Hepatocyte (in vitro differentiated cells): ENCODE results near the gene SLC30A1. TPM values are rescaled to one million over a fixed set of nuclear protein-coding genes. Genes with fewer than 3 reads are reported as not detected.

ENCODE experiments used
- DNase-seq: peaks from one replicate; pipeline ENCODE4 v3.0.0-alpha.2; 2016; ENCODE audit warnings: low spot score
- H2AFZ ChIP-seq: fragments of 200-600 bp; sonication (generic); 2 replicates; pipeline ENCODE4 v1.6.0; 2016; ENCODE audit warnings: antibody characterized with exemption, mild to moderate bottlenecking
- H3K27ac ChIP-seq: fragments of 200-600 bp; sonication (generic); 2 replicates; pipeline ENCODE4 v1.5.1; 2016; ENCODE audit warnings: mild to moderate bottlenecking
- H3K27me3 ChIP-seq: fragments of 200-600 bp; sonication (generic); 2 replicates; pipeline ENCODE4 v1.6.1; 2016
- H3K36me3 ChIP-seq: fragments of 200-600 bp; sonication (generic); replicated peaks from 2 replicates; pipeline ENCODE4 v1.5.1; 2016; ENCODE audit warnings: low read depth; ENCODE audit not compliant: insufficient read depth
- H3K4me1 ChIP-seq: fragments of 200-600 bp; sonication (generic); 2 replicates; pipeline ENCODE4 v1.5.1; 2016; ENCODE audit warnings: mild to moderate bottlenecking, moderate library complexity; ENCODE audit not compliant: insufficient read depth
- H3K4me2 ChIP-seq: fragments of 200-600 bp; sonication (generic); 2 replicates; pipeline ENCODE4 v1.6.0; 2016
- H3K4me3 ChIP-seq: fragments of 200-600 bp; sonication (generic); 2 replicates; pipeline ENCODE4 v1.5.1; 2016; ENCODE audit warnings: mild to moderate bottlenecking
- H3K79me2 ChIP-seq: fragments of 200-600 bp; sonication (generic); 2 replicates; pipeline ENCODE4 v1.6.0; 2017; ENCODE audit warnings: mild to moderate bottlenecking
- H3K9me2 ChIP-seq: fragments of 200-600 bp; sonication (generic); replicated peaks from 2 replicates; pipeline ENCODE4 v1.6.0; 2017; ENCODE audit warnings: mild to moderate bottlenecking; ENCODE audit not compliant: insufficient read depth
- H3K9me3 ChIP-seq: fragments of 200-600 bp; sonication (generic); 2 replicates; pipeline ENCODE4 v1.5.1; 2016; ENCODE audit warnings: low read depth, mild to moderate bottlenecking
- H4K20me1 ChIP-seq: fragments of 200-600 bp; sonication (generic); 2 replicates; pipeline ENCODE4 v1.6.0; 2016; ENCODE audit warnings: mild to moderate bottlenecking; ENCODE audit not compliant: insufficient read depth, poor library complexity, severe bottlenecking
- EZH2 ChIP-seq: fragments of 200-600 bp; sonication (generic); IDR thresholded peaks from 2 replicates; pipeline ENCODE4 v1.6.1; 2016; ENCODE audit warnings: antibody characterized with exemption, mild to moderate bottlenecking, borderline replicate concordance
- EZH2phosphoT487 ChIP-seq: fragments of 200-600 bp; sonication (generic); IDR thresholded peaks from one replicate; pipeline ENCODE4 v1.6.1; 2018; ENCODE audit warnings: antibody characterized with exemption, mild to moderate bottlenecking, low read depth, moderate library complexity; ENCODE audit not compliant: unreplicated experiment, severe bottlenecking
- WGBS: methylation state at CpG from one replicate; pipeline ENCODE4 v1.1.6; 2016; ENCODE audit warnings: low lambda C conversion rate; ENCODE audit errors: missing lambda C conversion rate; 5-methylcytosine and 5-hydroxymethylcytosine counted together
- polyA plus RNA-seq: library from polyadenylated mRNA; unstranded; fragments of >200 nt; fragmentation: Nextera tagmentation; extraction: Ambion mirVana; gene quantifications from 2 replicates; pipeline ENCODE4 v1.2.1, GENCODE V29; 2016
- total RNA-seq: library from RNA; depleted of rRNA; stranded (reverse); fragments of >200 nt; gene quantifications from 2 replicates; pipeline ENCODE4 v1.2.3, GENCODE V29; 2014
- TF ChIP-seq, protein P1 (sequence below): fragments of 200-600 bp; sonication (generic); IDR thresholded peaks from 2 replicates; pipeline ENCODE4 v1.5.1; 2016; ENCODE audit warnings: antibody characterized with exemption, mild to moderate bottlenecking; ENCODE audit not compliant: poor library complexity

SLC30A1 gene
- total and polyA plus RNA-seq, 2 experiments from 2014 or later: 31.3 to 87.2 TPM

- Histone ChIP-seq H3K79me2 (no peaks in the 10 kb centered on the region), H2AFZ (no peak overlapping the region), H3K27me3 (no peaks in the 10 kb centered on the region), H3K36me3 (no peaks in the 10 kb centered on the region), H3K9me2 (no peaks in the 10 kb centered on the region), H3K27ac (no peak overlapping the region), H3K4me3 (no peak overlapping the region), H3K4me2 (no peak overlapping the region), H4K20me1 (no peaks in the 10 kb centered on the region), H3K4me1 (peaks cover 2% of the 10 kb centered on the region), H3K9me3 (no peaks in the 10 kb centered on the region)
- 87% methylated on average over 2 of the region's 2 CpGs for WGBS
- DNase-seq: no peak
- TF ChIP-seq, protein P1, sequence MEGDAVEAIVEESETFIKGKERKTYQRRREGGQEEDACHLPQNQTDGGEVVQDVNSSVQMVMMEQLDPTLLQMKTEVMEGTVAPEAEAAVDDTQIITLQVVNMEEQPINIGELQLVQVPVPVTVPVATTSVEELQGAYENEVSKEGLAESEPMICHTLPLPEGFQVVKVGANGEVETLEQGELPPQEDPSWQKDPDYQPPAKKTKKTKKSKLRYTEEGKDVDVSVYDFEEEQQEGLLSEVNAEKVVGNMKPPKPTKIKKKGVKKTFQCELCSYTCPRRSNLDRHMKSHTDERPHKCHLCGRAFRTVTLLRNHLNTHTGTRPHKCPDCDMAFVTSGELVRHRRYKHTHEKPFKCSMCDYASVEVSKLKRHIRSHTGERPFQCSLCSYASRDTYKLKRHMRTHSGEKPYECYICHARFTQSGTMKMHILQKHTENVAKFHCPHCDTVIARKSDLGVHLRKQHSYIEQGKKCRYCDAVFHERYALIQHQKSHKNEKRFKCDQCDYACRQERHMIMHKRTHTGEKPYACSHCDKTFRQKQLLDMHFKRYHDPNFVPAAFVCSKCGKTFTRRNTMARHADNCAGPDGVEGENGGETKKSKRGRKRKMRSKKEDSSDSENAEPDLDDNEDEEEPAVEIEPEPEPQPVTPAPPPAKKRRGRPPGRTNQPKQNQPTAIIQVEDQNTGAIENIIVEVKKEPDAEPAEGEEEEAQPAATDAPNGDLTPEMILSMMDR: peak; percentile 9
- TF ChIP-seq EZH2phosphoT487: no peak
Measured at GRCh38 chr1:211625040-211625439, 46.1 kb upstream of the SLC30A1 start.

DNA sequence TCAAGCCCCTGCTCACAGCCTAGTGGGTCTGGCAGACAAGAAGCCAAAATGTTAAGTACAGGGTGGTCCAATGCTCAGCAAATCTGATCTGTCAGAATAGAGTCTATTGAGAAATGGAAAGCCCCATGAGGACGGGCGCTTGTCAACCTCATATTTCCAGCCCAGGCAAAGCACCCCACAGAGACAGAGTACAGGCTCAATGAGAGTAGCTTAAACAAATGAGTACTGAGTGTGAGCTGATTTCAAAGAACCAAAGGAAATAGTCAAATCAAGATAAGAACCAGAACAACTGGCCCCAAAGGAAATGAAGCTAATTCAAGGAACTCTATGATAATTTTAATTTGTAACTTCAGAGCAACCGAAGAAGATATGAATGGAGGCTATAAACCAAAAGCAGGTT is 44.6 kb upstream of the SLC30A1 start:
- no peak overlapping the region for H3K4me3 ChIP-seq
- H2AFZ ChIP-seq: no peak overlapping the region
- H3K9me2 ChIP-seq: no peaks in the 10 kb centered on the region
- H3K9me3 ChIP-seq: no peaks in the 10 kb centered on the region
- no peak overlapping the region for H3K4me2 ChIP-seq
- TF ChIP-seq EZH2: no peak
- TF ChIP-seq, protein P1: no peak
- TF ChIP-seq EZH2phosphoT487: no peak
- DNase-seq: no peak
- H3K79me2 ChIP-seq: no peaks in the 10 kb centered on the region
- H3K27ac ChIP-seq: no peak overlapping the region
- H4K20me1 ChIP-seq: no peaks in the 10 kb centered on the region
- WGBS: 59% methylated on average over 3 of the region's 3 CpGs
- no peaks in the 10 kb centered on the region for H3K4me1 ChIP-seq
- no peaks in the 10 kb centered on the region for H3K27me3 ChIP-seq
- no peaks in the 10 kb centered on the region for H3K36me3 ChIP-seq

DNA sequence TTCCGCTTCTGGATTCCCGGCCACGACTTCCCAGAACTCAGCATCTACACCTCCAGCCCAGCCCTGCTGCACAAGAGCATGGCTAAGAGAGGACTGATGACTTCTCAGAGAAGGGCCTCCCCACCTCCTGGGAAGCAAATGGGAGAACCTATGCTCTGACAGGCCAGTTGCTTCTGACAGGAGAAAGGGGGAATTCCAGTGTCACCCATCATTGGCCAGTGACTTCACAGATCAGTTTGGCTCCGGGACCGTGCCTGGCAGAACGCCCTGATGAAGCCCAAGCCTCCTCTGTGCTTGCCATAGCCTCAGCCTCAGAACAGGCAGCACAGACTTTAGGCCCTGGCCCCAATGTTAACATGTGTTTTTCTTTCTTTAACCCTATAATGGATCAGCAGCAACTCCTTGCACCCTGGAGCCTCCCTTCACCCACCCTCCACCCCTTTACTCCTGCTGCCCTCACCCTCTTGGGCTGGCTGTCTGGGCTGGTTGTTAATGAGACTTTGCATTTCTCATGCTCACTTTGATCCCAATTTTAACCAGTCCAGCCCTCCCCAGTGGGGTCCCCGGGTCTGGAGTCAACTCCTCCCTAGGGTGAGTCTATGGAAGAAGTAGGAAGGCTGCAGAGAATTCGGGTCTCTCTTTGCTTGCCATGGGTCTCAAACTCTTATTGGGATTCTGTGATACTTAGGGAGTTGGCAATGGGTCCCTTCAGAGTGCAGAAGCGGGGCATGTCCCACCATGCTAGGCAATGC is 42.7 kb upstream of the SLC30A1 start:
- no peaks in the 10 kb centered on the region for H3K36me3 ChIP-seq
- no peaks in the 10 kb centered on the region for H3K79me2 ChIP-seq
- no peaks in the 10 kb centered on the region for H3K9me3 ChIP-seq
- H3K9me2 ChIP-seq: no peaks in the 10 kb centered on the region
- no peaks in the 10 kb centered on the region for H3K27me3 ChIP-seq
- no peak overlapping the region for H3K4me3 ChIP-seq
- no peak overlapping the region for H3K27ac ChIP-seq
- WGBS: 95% methylated on average over 9 of the region's 9 CpGs
- TF ChIP-seq, protein P1: no peak
- TF ChIP-seq EZH2 (no peak), EZH2phosphoT487 (no peak)
- no peaks in the 10 kb centered on the region for H3K4me1 ChIP-seq
- H3K4me2 ChIP-seq: no peak overlapping the region
- H2AFZ ChIP-seq: no peak overlapping the region
- H4K20me1 ChIP-seq: no peaks in the 10 kb centered on the region
- DNase-seq: no peak
